ENCODE measurements around the gene SPINK14. TPM values are rescaled to one million over a fixed set of nuclear protein-coding genes. Genes with fewer than 3 reads are reported as not detected.

The SPINK14 gene
- total and polyA plus RNA-seq, 5 donors: not detected

DNA sequence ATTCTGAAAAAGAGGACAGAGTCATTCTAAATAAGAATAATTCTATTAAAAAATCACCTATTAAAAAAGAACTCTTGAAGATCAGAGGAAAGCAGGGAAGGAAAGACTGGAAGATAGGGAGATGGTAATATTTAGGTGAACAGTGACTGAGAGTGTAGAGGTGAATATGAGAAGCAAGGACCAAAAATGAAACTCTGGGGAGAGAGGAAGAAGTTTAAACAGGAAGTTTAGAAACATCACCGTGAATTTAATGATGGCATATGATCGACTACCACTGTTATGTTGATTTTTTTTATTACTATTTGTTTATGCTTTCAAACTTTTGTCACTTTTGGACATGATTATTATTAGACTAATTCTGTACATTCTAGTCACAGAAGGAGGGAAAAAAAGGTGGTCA lies 32.8 kb downstream of the SPINK14 start:
- H3K27me3 ChIP-seq (ENCODE audit: control insufficient read depth, insufficient read depth): no peaks in the 10 kb centered on the region
- H3K9me3 ChIP-seq (ENCODE audit: control insufficient read depth, low read length): no peaks in the 10 kb centered on the region
- WGBS: 73% methylated on average over 2 of the region's 2 CpGs
- H3K27ac ChIP-seq (ENCODE audit: low read length): no peak overlapping the region
- ATAC-seq: no peak
- no peaks in the 10 kb centered on the region for H3K4me1 ChIP-seq (ENCODE audit: control insufficient read depth, insufficient read depth, low read length)
- DNase-seq: no peak
- no peak overlapping the region for H3K4me3 ChIP-seq (ENCODE audit: low read length)
- intact Hi-C loops (cut with DNase I): no loop called here

DNA sequence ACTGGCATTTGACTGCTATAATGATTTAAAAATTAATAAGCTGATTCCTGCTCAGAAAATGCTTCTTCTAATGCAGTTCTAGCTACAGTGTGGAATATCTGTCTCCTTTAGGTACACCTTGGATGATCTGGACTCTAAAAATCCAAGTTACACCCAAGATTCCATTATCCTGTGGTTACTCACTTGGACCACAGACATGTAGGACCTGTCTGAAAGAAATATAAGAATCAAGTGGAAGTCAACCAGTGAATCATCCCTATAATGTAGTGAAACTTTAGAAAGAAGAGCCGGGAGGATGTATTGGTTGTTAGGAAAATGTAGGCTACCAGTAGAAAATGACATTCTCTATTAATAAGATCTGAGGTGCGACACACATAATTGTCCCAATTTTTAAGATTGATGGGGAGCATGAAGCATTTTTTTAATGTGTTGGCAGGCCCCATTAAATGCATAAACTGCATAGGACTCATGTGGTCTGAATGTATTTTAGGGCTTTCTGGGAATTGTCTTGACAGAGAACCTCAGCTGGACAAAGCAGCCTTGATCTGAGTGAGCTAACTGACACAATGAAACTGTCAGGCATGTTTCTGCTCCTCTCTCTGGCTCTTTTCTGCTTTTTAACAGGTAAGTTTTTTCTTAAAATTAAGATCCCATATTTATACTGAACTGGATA lies 34.3 kb downstream of the SPINK14 start, which contains the start of gene SPINK6:
Gene SPINK6, plus strand, starts transcription at position 512 of the 673 bp plus-strand sequence. Its CDS starts 55 bp downstream, at position 567.
- H3K9me3 ChIP-seq (ENCODE audit: control insufficient read depth, low read length): no peaks in the 10 kb centered on the region
- no peaks in the 10 kb centered on the region for H3K27me3 ChIP-seq (ENCODE audit: control insufficient read depth, insufficient read depth)
- no peaks in the 10 kb centered on the region for H3K4me1 ChIP-seq (ENCODE audit: control insufficient read depth, insufficient read depth, low read length)
- H3K27ac ChIP-seq (ENCODE audit: low read length): no peak within 1 kb of the TSS
- DNase-seq (no peak), ATAC-seq (no peak)
- H3K4me3 ChIP-seq (ENCODE audit: low read length): no peak within 1 kb of the TSS
- 98% methylated on average over 2 of the region's 2 CpGs for WGBS
- intact Hi-C loops (cut with DNase I): no loop called here

DNA sequence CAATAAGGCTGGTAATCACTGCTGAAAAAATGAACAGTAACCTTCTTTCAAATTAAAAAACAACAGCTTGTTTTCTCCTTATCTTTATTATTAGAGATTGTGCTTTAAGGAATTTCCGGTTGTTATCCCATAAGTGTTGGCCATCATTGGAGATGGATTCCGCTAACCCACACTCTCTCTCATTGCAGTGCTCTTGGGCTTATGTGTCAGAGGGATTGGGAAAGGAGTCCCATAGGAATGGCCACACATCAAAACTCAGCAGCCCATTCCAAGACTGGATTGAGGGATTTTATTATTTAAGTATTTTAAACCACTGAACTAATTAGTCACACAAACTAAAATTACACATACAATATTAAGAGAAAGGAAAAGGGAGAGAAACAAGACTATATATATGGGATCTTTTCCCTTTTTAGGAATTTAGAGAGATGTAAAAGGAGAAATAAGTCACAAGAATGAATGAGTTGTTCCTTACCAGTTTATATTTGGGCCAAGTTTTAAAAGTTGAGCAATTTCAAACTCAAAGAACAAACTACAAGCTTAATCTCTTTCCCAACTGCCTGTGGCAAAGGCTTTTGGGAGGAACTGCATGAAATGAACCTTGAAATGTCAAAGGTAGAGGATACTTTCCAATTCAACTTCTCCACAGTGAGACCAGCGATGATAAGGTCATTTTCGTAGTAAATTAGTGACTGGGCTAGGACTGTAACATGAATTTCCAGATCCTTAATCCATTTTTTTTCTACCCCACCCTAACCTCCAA lies 36.9 kb downstream of the SPINK14 start:
- Histone ChIP-seq H3K27ac (ENCODE audit: low read length) (no peak overlapping the region), H3K27me3 (ENCODE audit: control insufficient read depth, insufficient read depth) (no peaks in the 10 kb centered on the region), H3K4me1 (ENCODE audit: control insufficient read depth, insufficient read depth, low read length) (peaks cover 2% of the 10 kb centered on the region), H3K4me3 (ENCODE audit: low read length) (no peak overlapping the region), H3K9me3 (ENCODE audit: control insufficient read depth, low read length) (no peaks in the 10 kb centered on the region)
- peak; percentile 88 to 94 for ATAC-seq
- 58% methylated on average over 4 of the region's 4 CpGs for WGBS
- intact Hi-C loops (cut with DNase I): no loop called here
- no peak for DNase-seq

DNA sequence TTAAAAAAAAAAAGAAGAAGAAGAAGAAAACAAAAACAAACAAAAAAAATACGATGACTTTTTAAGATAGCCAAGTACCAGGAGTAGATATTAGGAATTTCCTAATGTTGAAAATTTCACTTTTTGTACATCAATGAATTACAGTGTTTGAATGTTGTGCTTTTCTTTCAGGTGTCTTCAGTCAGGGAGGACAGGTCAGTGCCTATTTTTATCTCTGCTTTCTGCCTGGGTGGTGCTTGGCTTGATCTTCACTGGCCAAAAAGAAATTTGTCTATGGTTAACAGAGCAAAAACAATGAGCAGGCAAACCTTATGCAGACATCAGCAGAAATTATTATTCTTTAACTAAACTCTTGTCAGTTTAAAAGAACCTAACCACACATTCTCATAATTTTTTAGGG lies 37.5 kb downstream of the SPINK14 start:
- ATAC-seq (no peak), DNase-seq (no peak)
- Histone ChIP-seq H3K4me1 (ENCODE audit: control insufficient read depth, insufficient read depth, low read length) (peaks cover 2% of the 10 kb centered on the region), H3K27me3 (ENCODE audit: control insufficient read depth, insufficient read depth) (no peaks in the 10 kb centered on the region), H3K4me3 (ENCODE audit: low read length) (no peak overlapping the region), H3K27ac (ENCODE audit: low read length) (peak overlapping the region; percentile 36), H3K9me3 (ENCODE audit: control insufficient read depth, low read length) (no peaks in the 10 kb centered on the region)
- 59% methylated on average over 1 of the region's 1 CpG for WGBS
- intact Hi-C loops (cut with DNase I): no loop called here

DNA sequence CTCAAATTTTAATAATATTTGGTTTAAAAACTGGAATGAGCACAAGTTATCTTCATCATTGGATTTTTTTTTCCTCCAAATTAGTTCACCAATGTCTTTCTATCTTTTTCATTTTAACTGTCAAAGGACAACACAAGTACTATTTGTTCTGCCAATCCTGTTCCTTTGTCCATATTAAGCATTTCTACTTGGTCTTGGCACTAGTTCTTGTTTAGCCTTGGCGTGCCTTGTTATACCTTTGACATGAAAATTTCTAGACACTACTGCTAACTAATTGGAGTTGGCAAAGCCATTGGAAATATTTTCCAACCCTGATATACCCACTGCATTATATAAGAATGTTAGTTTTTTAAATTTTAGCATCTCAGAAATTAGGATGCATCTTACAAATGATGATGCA lies 38.3 kb downstream of the SPINK14 start:
- DNase-seq (no peak), ATAC-seq (peak in 1 of 2 donors; percentile 79)
- Histone ChIP-seq H3K27me3 (ENCODE audit: control insufficient read depth, insufficient read depth) (no peaks in the 10 kb centered on the region), H3K4me1 (ENCODE audit: control insufficient read depth, insufficient read depth, low read length) (peaks cover 2% of the 10 kb centered on the region), H3K27ac (ENCODE audit: low read length) (no peak overlapping the region), H3K9me3 (ENCODE audit: control insufficient read depth, low read length) (no peaks in the 10 kb centered on the region), H3K4me3 (ENCODE audit: low read length) (no peak overlapping the region)
- intact Hi-C loops (cut with DNase I): no loop called here
- WGBS: 62% methylated on average over 1 of the region's 1 CpG

DNA sequence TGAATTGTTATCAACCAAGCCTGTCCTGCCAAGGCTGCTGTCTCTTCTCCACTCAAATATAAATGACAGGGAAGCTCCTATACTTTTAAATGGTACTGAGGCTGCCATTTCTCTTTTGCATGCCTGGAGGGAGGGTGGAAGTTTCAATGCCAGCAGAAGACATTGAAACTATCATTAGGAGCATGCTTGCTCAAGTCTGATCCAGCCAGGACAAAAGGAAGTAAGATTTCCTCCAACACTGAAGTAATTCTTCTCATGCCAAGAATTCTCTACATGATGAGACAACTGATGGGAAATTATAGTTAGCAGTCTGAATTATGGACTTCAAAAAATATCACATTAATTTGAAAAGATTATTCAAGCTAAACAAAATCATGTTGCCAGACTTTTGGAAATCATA lies 39.9 kb downstream of the SPINK14 start:
- no peak overlapping the region for H3K4me3 ChIP-seq (ENCODE audit: low read length)
- no peak overlapping the region for H3K27ac ChIP-seq (ENCODE audit: low read length)
- peak; percentile 19 to 35 for ATAC-seq

DNA sequence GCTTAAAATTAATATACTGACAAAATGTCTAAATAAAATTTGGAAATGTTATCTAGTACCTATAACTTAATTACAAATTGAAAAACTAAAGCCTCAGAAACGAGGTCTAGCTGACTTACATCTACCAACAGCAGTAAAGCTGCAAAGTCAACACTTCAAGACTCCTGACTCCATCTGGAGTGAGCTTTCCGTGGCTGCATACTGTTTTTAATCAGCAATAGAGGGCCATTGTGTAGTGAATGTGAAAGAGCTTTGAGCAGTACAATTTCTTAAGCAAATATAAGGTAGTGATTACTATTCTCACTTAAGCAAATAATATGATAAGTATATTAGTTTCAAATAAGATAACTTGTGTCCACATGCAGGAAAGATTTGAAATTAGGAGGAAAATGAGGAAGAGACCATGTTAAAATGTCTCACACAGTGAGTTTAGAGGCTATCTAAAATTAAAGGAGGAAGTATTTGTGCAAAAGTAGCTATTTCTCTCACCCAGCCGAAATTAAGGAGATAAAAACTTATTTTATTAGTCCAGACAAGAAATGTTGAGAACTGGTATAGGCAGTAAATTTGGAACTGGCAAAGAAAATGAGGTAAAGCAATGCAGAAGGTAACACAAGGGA lies 40.9 kb downstream of the SPINK14 start:
- DNase-seq (no peak), ATAC-seq (no peak)
- Histone ChIP-seq H3K27me3 (ENCODE audit: control insufficient read depth, insufficient read depth) (no peaks in the 10 kb centered on the region), H3K4me1 (ENCODE audit: control insufficient read depth, insufficient read depth, low read length) (peaks cover 2% of the 10 kb centered on the region), H3K4me3 (ENCODE audit: low read length) (no peak overlapping the region), H3K9me3 (ENCODE audit: control insufficient read depth, low read length) (no peaks in the 10 kb centered on the region), H3K27ac (ENCODE audit: low read length) (no peak overlapping the region)
- WGBS: 58% methylated on average over 3 of the region's 3 CpGs
- intact Hi-C loops (cut with DNase I): no loop called here

More for the DNA sequence above, 39.9 kb downstream of the SPINK14 start:
- intact Hi-C loops (cut with DNase I): no loop called here
- Histone ChIP-seq H3K27me3 (ENCODE audit: control insufficient read depth, insufficient read depth) (no peaks in the 10 kb centered on the region), H3K9me3 (ENCODE audit: control insufficient read depth, low read length) (no peaks in the 10 kb centered on the region), H3K4me1 (ENCODE audit: control insufficient read depth, insufficient read depth, low read length) (peaks cover 2% of the 10 kb centered on the region)
- DNase-seq: no peak

DNA sequence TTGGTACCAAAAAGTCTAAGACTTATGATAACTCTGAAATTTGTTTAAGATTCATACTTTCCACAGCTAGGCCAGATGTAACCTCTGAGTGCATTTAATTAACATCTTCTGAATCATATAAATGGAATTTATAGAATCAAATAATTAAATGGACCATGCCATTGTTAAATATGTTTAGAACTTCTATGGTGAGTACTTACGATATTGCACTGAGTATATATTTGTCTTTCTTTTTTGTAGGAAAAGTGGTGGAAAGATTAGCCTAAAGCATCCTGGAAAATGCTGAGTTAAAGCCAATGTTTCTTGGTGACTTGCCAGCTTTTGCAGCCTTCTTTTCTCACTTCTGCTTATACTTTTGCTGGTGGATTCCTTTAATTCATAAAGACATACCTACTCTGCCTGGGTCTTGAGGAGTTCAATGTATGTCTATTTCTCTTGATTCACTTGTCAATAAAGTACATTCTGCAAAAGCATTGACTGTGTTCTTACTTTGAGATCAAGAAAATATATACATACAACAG lies 46.4 kb downstream of the SPINK14 start:
- ATAC-seq (no peak), DNase-seq (no peak)
- Histone ChIP-seq H3K9me3 (ENCODE audit: control insufficient read depth, low read length) (no peaks in the 10 kb centered on the region), H3K27me3 (ENCODE audit: control insufficient read depth, insufficient read depth) (no peaks in the 10 kb centered on the region), H3K4me3 (ENCODE audit: low read length) (no peak overlapping the region), H3K27ac (ENCODE audit: low read length) (no peak overlapping the region), H3K4me1 (ENCODE audit: control insufficient read depth, insufficient read depth, low read length) (no peaks in the 10 kb centered on the region)
- intact Hi-C loops (cut with DNase I): no loop called here
- WGBS: 69% methylated on average over 1 of the region's 1 CpG

DNA sequence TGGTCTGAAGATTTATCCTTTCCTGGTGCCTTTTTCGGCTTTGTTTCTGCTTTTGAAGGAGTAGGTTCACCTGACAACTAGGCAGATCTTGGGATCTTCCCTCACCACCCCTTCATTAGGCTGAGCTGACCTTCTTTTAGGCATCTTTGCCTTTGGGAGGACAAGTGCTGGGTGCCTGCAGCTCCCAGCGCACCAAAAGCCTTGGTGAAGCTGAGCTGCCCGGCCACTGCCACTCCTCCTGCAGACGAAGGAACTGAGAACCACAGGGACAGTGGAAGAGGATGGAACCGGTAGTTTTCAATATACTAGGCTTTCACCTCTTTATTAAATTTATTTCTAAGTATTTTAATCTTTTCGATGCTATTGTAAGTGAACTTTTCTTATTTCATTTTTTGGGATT lies 53.2 kb downstream of the SPINK14 start:
- 83% methylated on average over 6 of the region's 6 CpGs for WGBS
- intact Hi-C loops (cut with DNase I): no loop called here
- Histone ChIP-seq H3K4me1 (ENCODE audit: control insufficient read depth, insufficient read depth, low read length) (no peaks in the 10 kb centered on the region), H3K27ac (ENCODE audit: low read length) (no peak overlapping the region), H3K9me3 (ENCODE audit: control insufficient read depth, low read length) (no peaks in the 10 kb centered on the region), H3K27me3 (ENCODE audit: control insufficient read depth, insufficient read depth) (no peaks in the 10 kb centered on the region), H3K4me3 (ENCODE audit: low read length) (no peak overlapping the region)
- DNase-seq (peak in 1 of 3 donors; percentile 21), ATAC-seq (no peak)

DNA sequence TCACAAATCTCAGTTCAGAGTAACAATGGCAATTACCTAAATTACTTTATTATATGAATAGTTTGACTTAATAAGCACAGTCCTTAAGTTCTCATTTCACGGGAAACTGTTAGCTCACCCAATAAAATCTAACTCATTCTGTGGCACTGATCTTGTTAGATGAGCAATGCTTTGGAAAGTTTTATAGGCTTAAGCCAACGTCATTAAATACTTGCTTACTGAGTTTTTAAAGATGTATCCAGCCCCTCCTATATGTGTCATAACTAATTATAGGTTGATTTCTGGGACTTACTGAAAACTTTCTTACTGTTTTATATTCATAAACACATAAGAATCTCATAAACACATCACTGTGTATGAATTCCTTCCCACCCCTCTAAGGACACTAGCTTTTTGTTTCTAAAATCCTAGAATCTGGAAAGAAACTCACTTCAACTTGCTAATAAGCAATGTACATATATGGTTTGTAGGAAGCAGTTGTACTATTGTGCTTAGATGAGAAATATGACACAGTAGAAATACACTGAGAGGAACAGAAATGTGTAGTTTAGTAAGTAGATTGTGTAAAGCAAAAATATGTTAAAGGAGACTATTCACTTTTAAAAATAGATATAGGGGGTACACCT lies 55.9 kb downstream of the SPINK14 start:
- Histone ChIP-seq H3K27me3 (ENCODE audit: control insufficient read depth, insufficient read depth) (no peaks in the 10 kb centered on the region), H3K9me3 (ENCODE audit: control insufficient read depth, low read length) (no peaks in the 10 kb centered on the region), H3K4me1 (ENCODE audit: control insufficient read depth, insufficient read depth, low read length) (no peaks in the 10 kb centered on the region), H3K4me3 (ENCODE audit: low read length) (no peak overlapping the region), H3K27ac (ENCODE audit: low read length) (no peak overlapping the region)
- DNase-seq: no peak
- intact Hi-C loops (cut with DNase I): no loop called here
- 73% methylated on average over 2 of the region's 2 CpGs for WGBS
- no peak for ATAC-seq
